NCI-H510A treated with DMSO at 0.1 percent for 48 hours (cell line): Measurements from ENCODE around the gene HOXB9.

Experiments used
- DNase-seq: peaks from one replicate; lab custom pipeline; 2025; lab: John Stamatoyannopoulos, UW

HOXB9 gene

GRCh38 chr17:48586355-48587258 is 39.6 kb downstream of the HOXB9 start:
- DNase-seq, result no peak

GRCh38 chr17:48584223-48584741 is 41.9 kb downstream of the HOXB9 start:
- no peak for DNase-seq

- DNase-seq, result no peak
Observed at GRCh38 chr17:48583708-48584222, 42.4 kb downstream of the HOXB9 start.

GRCh38 chr17:48582750-48583069 is 43.4 kb downstream of the HOXB9 start:
- no peak for DNase-seq

GRCh38 chr17:48579760-48580554 is 46.2 kb downstream of the HOXB9 start:
- DNase-seq, result no peak

- DNase-seq, result no peak
Observed at GRCh38 chr17:48579471-48579759, 46.7 kb downstream of the HOXB9 start.

- no peak for DNase-seq
Observed at GRCh38 chr17:48578616-48579470, 47.3 kb downstream of the HOXB9 start.

- no peak for DNase-seq
Observed at GRCh38 chr17:48577946-48578615, 48.1 kb downstream of the HOXB9 start, which contains the start of gene HOXB4. TSS of gene HOXB4 (minus strand) at chr17:48578350. CDS start at chr17:48578319, 31 bp downstream.

GRCh38 chr17:48577330-48577945 is 48.7 kb downstream of the HOXB9 start:
- DNase-seq, result no peak

- no peak for DNase-seq
Observed at GRCh38 chr17:48576479-48577309, 49.5 kb downstream of the HOXB9 start.

GRCh38 chr17:48575673-48576478 is 50.3 kb downstream of the HOXB9 start:
- DNase-seq, result no peak

- no peak for DNase-seq
Observed at GRCh38 chr17:48575066-48575582, 51.0 kb downstream of the HOXB9 start.

GRCh38 chr17:48574505-48575065 is 51.6 kb downstream of the HOXB9 start:
- DNase-seq, result no peak

- DNase-seq, result no peak
Observed at GRCh38 chr17:48571826-48572417, 54.2 kb downstream of the HOXB9 start.
